H7 (cell line): ENCODE measurements around the gene GPC2. TPM values are rescaled to one million over a fixed set of nuclear protein-coding genes. Genes with fewer than 3 reads are reported as not detected.

Source experiments
- DNase-seq: peaks from one replicate; pipeline ENCODE4 v3.0.0; 2012
- H3K27me3 ChIP-seq: 2 replicates; pipeline ENCODE4 v1.6.0; 2011; ENCODE audit warnings: mild to moderate bottlenecking, low read length; ENCODE audit not compliant: control insufficient read depth, insufficient read depth
- H3K36me3 ChIP-seq: replicated peaks from 2 replicates; pipeline ENCODE4 v1.5.1; 2011; ENCODE audit warnings: low read length; ENCODE audit not compliant: control insufficient read depth, insufficient read depth
- H3K4me3 ChIP-seq: 2 replicates; pipeline ENCODE4 v1.5.1; 2011; ENCODE audit warnings: low read depth, mild to moderate bottlenecking, control low read depth, low read length, moderate library complexity; ENCODE audit not compliant: insufficient read depth
- total RNA-seq: library from RNA; depleted of rRNA; stranded (reverse); fragments of >200 nt; shearing (Covaris generic); gene quantifications from 2 replicates; pipeline ENCODE4 v1.2.3, GENCODE V29; 2014

Gene GPC2
- total RNA-seq, 1 experiment from 2014 or later, result 39.1 TPM

GRCh38 chr7:100166970-100167911 lies 9.9 kb downstream of the GPC2 start:
- Histone ChIP-seq H3K27me3 (peaks cover 34% of the 10 kb centered on the region), H3K36me3 (no peaks in the 10 kb centered on the region; the same call in 1 of the 2 replicates), H3K4me3 (peak overlapping the region; percentile 65; the same call in 1 of the 2 replicates)
- DNase-seq, result peak; percentile 62

GRCh38 chr7:100166317-100166940 lies 10.8 kb downstream of the GPC2 start:
- Histone ChIP-seq H3K36me3 (no peaks in the 10 kb centered on the region; the same call in 1 of the 2 replicates), H3K4me3 (no peak overlapping the region), H3K27me3 (peaks cover 28% of the 10 kb centered on the region)
- peak; percentile 59 for DNase-seq

- Histone ChIP-seq H3K36me3 (no peaks in the 10 kb centered on the region; the same call in 1 of the 2 replicates), H3K27me3 (peaks cover 23% of the 10 kb centered on the region), H3K4me3 (no peak overlapping the region)
- no peak for DNase-seq
Measured at GRCh38 chr7:100163871-100164270, 13.3 kb downstream of the GPC2 start.

- peak; percentile 39 for DNase-seq
Measured at GRCh38 chr7:100163006-100163531, 14.1 kb downstream of the GPC2 start.

GRCh38 chr7:100160067-100160466 lies 17.1 kb downstream of the GPC2 start:
- Histone ChIP-seq H3K4me3 (no peak overlapping the region), H3K36me3 (peaks cover 15% of the 10 kb centered on the region), H3K27me3 (no peaks in the 10 kb centered on the region)
- peak; percentile 29 for DNase-seq

More at GRCh38 chr7:100163006-100163531, 14.1 kb downstream of the GPC2 start:
- no peaks in the 10 kb centered on the region; the same call in 1 of the 2 replicates for H3K36me3 ChIP-seq
- peaks cover 20% of the 10 kb centered on the region for H3K27me3 ChIP-seq
- no peak overlapping the region for H3K4me3 ChIP-seq

- no peaks in the 10 kb centered on the region for H3K27me3 ChIP-seq
- DNase-seq, result no peak
Measured at GRCh38 chr7:100159099-100159623, 18.0 kb downstream of the GPC2 start.

GRCh38 chr7:100158229-100159098 lies 18.7 kb downstream of the GPC2 start, which contains the start of gene TRAPPC14:
Gene TRAPPC14 (minus strand): TSS chr7:100158723. CDS start chr7:100158499, 224 bp downstream.
- DNase-seq, result peak; percentile 100
- peaks cover 21% of the 10 kb centered on the region for H3K36me3 ChIP-seq
- peak within 1 kb of the TSS; percentile 83 for H3K4me3 ChIP-seq
- no peaks in the 10 kb centered on the region for H3K27me3 ChIP-seq

More at GRCh38 chr7:100159099-100159623, 18.0 kb downstream of the GPC2 start:
- H3K36me3 ChIP-seq, result peaks cover 17% of the 10 kb centered on the region
- peak overlapping the region; percentile 83 for H3K4me3 ChIP-seq

GRCh38 chr7:100157334-100158228 lies 19.6 kb downstream of the GPC2 start:
- Histone ChIP-seq H3K4me3 (peak overlapping the region; percentile 83), H3K36me3 (peaks cover 21% of the 10 kb centered on the region), H3K27me3 (no peaks in the 10 kb centered on the region)
- peak; percentile 81 for DNase-seq

- no peak for DNase-seq
- H3K36me3 ChIP-seq, result peaks cover 21% of the 10 kb centered on the region
- no peaks in the 10 kb centered on the region for H3K27me3 ChIP-seq
- H3K4me3 ChIP-seq, result no peak overlapping the region
Measured at GRCh38 chr7:100157069-100157333, 20.2 kb downstream of the GPC2 start.

- Histone ChIP-seq H3K36me3 (peaks cover 21% of the 10 kb centered on the region), H3K4me3 (no peak overlapping the region), H3K27me3 (no peaks in the 10 kb centered on the region)
- peak; percentile 49 for DNase-seq
Measured at GRCh38 chr7:100156331-100157068, 20.7 kb downstream of the GPC2 start.

GRCh38 chr7:100155553-100156317 lies 21.4 kb downstream of the GPC2 start:
- H3K4me3 ChIP-seq, result no peak overlapping the region
- H3K36me3 ChIP-seq, result peaks cover 21% of the 10 kb centered on the region
- H3K27me3 ChIP-seq, result no peaks in the 10 kb centered on the region
- peak; percentile 31 for DNase-seq
